OCI-LY7 (cell line): ENCODE results near the gene PKN3. TPM values are rescaled to one million over a fixed set of nuclear protein-coding genes. Genes with fewer than 3 reads are reported as not detected.

Experiments
- BruUV-seq: library from RNA; stranded (reverse); fragments of 400-500 nt; replicated peaks from 2 replicates; lab custom pipeline; 2021; lab: Mats Ljungman, UMichigan
- CTCF ChIA-PET: fragments of 300-600 bp; sonication (Branson Sonifier 250); formaldehyde crosslinking; loops from one replicate; lab custom pipeline; 2022; ENCODE audit warnings: antibody characterized with exemption; ENCODE audit not compliant: unreplicated experiment; lab: Charles Lee
- POLR2A ChIA-PET: fragments of 300-600 bp; sonication (Branson Sonifier 250); formaldehyde crosslinking; loops from one replicate; lab custom pipeline; 2022; ENCODE audit warnings: antibody characterized with exemption; lab: Charles Lee
- DNase-seq: peaks from one replicate; pipeline ENCODE4 v3.0.0-alpha.2; 2015; ENCODE audit warnings: low spot score
- H2AFZ ChIP-seq: fragments of 200-600 bp; sonication (generic), shearing (Covaris generic); 2 replicates; pipeline ENCODE4 v1.6.1; 2014; ENCODE audit warnings: mild to moderate bottlenecking, antibody characterized with exemption, low read length, moderate library complexity
- H3K27ac ChIP-seq: fragments of 200-600 bp; sonication (generic); 2 replicates; pipeline ENCODE4 v1.5.1; 2014; ENCODE audit warnings: mixed run types, low read depth, mild to moderate bottlenecking, moderate library complexity, low read length, inconsistent platforms; ENCODE audit not compliant: poor library complexity, severe bottlenecking
- H3K36me3 ChIP-seq: fragments of 200-600 bp; sonication (generic); 2 replicates; pipeline ENCODE4 v1.6.1; 2014; ENCODE audit warnings: mild to moderate bottlenecking, antibody characterized with exemption, low read length, moderate library complexity, mixed read lengths; ENCODE audit not compliant: insufficient read depth
- H3K4me1 ChIP-seq: fragments of 200-600 bp; sonication (generic); 2 replicates; pipeline ENCODE4 v1.5.1; 2014; ENCODE audit warnings: mild to moderate bottlenecking, low read length; ENCODE audit not compliant: insufficient read depth, poor library complexity, severe bottlenecking
- H3K4me2 ChIP-seq: fragments of 200-600 bp; sonication (generic); 2 replicates; pipeline ENCODE4 v1.6.1; 2014; ENCODE audit warnings: mild to moderate bottlenecking, low read length
- H3K4me3 ChIP-seq: fragments of 200-600 bp; sonication (generic); 2 replicates; pipeline ENCODE4 v1.5.1; 2014; ENCODE audit warnings: mild to moderate bottlenecking, low read depth, low read length; ENCODE audit not compliant: poor library complexity, severe bottlenecking
- H3K79me2 ChIP-seq: fragments of 200-600 bp; sonication (generic); 2 replicates; pipeline ENCODE4 v1.6.1; 2016; ENCODE audit warnings: low read depth, mild to moderate bottlenecking, low read length, moderate library complexity, mixed read lengths; ENCODE audit not compliant: insufficient read depth
- H3K9me2 ChIP-seq: fragments of 200-600 bp; sonication (generic); 2 replicates; pipeline ENCODE4 v1.6.1; 2016; ENCODE audit warnings: mild to moderate bottlenecking, low read length, mixed read lengths; ENCODE audit not compliant: insufficient read depth
- H3K9me3 ChIP-seq: fragments of 200-600 bp; sonication (generic); 2 replicates; pipeline ENCODE4 v1.6.1; 2014; ENCODE audit warnings: mild to moderate bottlenecking, mixed run types, low read length, mixed read lengths
- H4K20me1 ChIP-seq: fragments of 200-600 bp; sonication (generic); 2 replicates; pipeline ENCODE4 v1.6.1; 2014; ENCODE audit warnings: mild to moderate bottlenecking, antibody characterized with exemption, low read length, moderate library complexity, mixed read lengths; ENCODE audit not compliant: insufficient read depth
- EZH2phosphoT487 ChIP-seq: fragments of 200-600 bp; sonication (generic); IDR thresholded peaks from 2 replicates; pipeline ENCODE4 v1.6.1; 2018; ENCODE audit warnings: low read depth, borderline replicate concordance, mild to moderate bottlenecking, mixed run types, antibody characterized with exemption, low read length, moderate library complexity, mixed read lengths
- intact Hi-C: fragments of 100-400 bp; cut with micrococcal nuclease; formaldehyde crosslinking; loops from one replicate; pipeline ENCODE4 v1.10.0; 2022; ENCODE audit not compliant: unreplicated experiment
- total RNA-seq, 2 experiments: library from RNA; depleted of rRNA in 1 of 2; stranded (reverse); fragments of >200 nt in 1 of 2; shearing (Covaris generic) in 1 of 2; gene quantifications; 2 replicates each; pipeline ENCODE4 v1.2.3, GENCODE V29; 2014 to 2022
- TF ChIP-seq, protein P1 (sequence below): fragments of 200-600 bp; sonication (generic); conservative IDR thresholded peaks from 2 replicates; pipeline ENCODE4 v1.5.1; 2014; ENCODE audit warnings: mild to moderate bottlenecking, antibody characterized with exemption, low read length, moderate library complexity, mixed read lengths

The PKN3 gene
- total RNA-seq, 2 experiments from 2014 or later: 1.5 to 3.3 TPM

DNA sequence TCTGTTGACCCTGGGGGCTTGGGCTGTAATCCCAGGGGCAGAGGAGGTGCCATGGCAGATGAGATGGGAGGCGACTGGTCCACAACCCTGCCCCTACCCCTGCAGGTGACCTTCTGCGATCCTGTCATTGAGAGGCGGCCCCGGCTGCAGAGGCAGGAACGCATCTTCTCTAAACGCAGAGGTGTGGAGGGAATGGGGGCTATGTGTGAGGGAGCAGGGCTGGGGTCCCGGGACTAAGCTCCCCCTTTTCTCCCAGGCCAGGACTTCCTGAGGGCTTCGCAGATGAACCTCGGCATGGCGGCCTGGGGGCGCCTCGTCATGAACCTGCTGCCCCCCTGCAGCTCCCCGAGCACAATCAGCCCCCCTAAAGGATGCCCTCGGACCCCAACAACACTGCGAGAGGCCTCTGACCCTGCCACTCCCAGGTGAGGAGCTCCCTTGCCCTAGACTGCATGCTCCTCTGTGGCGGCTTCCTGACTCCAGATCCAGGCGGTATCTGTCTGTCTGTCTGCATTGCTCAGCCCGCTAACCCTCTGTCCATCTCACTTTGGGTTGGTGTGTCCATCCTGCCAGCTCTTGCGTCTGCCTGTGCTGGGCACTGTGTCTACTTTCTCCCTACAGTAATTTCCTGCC is 11.8 kb downstream of the PKN3 start:
- no peak for TF ChIP-seq EZH2phosphoT487
- Histone ChIP-seq H3K9me2 (no peaks in the 10 kb centered on the region), H3K4me2 (no peak overlapping the region), H3K4me1 (no peaks in the 10 kb centered on the region), H2AFZ (no peak overlapping the region), H3K79me2 (no peaks in the 10 kb centered on the region), H3K9me3 (no peaks in the 10 kb centered on the region), H3K4me3 (no peak overlapping the region), H4K20me1 (no peaks in the 10 kb centered on the region), H3K36me3 (no peaks in the 10 kb centered on the region), H3K27ac (no peak overlapping the region)
- POLR2A ChIA-PET: no interaction called here
- BruUV-seq: no TSS peak
- DNase-seq: no peak
- CTCF ChIA-PET: no interaction called here
- intact Hi-C loops: no loop called here

- ChIA-PET CTCF (no interaction called here), POLR2A (interaction anchor here (1.7 kb wide), 1 partner anchor 10 kb away, joined by 8 read pairs; no protein-coding TSS in a partner anchor)
- Histone ChIP-seq H4K20me1 (no peaks in the 10 kb centered on the region), H3K4me1 (no peaks in the 10 kb centered on the region), H3K9me3 (no peaks in the 10 kb centered on the region), H3K36me3 (no peaks in the 10 kb centered on the region), H3K4me3 (no peak overlapping the region), H3K4me2 (no peak overlapping the region), H3K27ac (no peak overlapping the region), H2AFZ (no peak overlapping the region), H3K79me2 (no peaks in the 10 kb centered on the region), H3K9me2 (no peaks in the 10 kb centered on the region)
- BruUV-seq: no TSS peak
- no peak for DNase-seq
- TF ChIP-seq EZH2phosphoT487: no peak
- TF ChIP-seq, protein P1, sequence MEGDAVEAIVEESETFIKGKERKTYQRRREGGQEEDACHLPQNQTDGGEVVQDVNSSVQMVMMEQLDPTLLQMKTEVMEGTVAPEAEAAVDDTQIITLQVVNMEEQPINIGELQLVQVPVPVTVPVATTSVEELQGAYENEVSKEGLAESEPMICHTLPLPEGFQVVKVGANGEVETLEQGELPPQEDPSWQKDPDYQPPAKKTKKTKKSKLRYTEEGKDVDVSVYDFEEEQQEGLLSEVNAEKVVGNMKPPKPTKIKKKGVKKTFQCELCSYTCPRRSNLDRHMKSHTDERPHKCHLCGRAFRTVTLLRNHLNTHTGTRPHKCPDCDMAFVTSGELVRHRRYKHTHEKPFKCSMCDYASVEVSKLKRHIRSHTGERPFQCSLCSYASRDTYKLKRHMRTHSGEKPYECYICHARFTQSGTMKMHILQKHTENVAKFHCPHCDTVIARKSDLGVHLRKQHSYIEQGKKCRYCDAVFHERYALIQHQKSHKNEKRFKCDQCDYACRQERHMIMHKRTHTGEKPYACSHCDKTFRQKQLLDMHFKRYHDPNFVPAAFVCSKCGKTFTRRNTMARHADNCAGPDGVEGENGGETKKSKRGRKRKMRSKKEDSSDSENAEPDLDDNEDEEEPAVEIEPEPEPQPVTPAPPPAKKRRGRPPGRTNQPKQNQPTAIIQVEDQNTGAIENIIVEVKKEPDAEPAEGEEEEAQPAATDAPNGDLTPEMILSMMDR: no peak
- intact Hi-C loops: no loop called here
These were observed 12.5 kb downstream of the PKN3 start for GRCh38 chr9:128714586-128715435.

DNA sequence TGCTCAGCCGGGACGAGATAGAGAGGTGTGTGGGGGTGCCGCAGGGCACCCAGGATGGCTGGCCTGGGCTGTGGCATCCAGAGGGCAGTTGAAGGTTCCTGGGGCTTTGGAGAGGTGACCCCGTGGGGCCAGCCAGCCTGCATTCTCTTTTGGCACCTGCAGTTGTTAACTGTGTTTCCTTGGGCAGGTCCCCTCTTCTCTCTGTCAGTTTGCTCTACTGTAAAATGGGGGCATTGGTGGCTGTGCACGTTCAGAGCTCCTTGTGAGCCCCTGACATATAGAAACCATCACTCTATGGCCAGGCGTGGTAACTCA is 13.1 kb downstream of the PKN3 start:
- intact Hi-C loops: no loop called here
- Histone ChIP-seq H3K4me3 (no peak overlapping the region), H3K27ac (no peak overlapping the region), H2AFZ (no peak overlapping the region), H4K20me1 (no peaks in the 10 kb centered on the region), H3K4me2 (no peak overlapping the region), H3K36me3 (no peaks in the 10 kb centered on the region), H3K9me2 (no peaks in the 10 kb centered on the region), H3K79me2 (no peaks in the 10 kb centered on the region), H3K4me1 (no peaks in the 10 kb centered on the region), H3K9me3 (no peaks in the 10 kb centered on the region)
- CTCF ChIA-PET: no interaction called here
- no peak for DNase-seq
- BruUV-seq: no TSS peak
- TF ChIP-seq EZH2phosphoT487: no peak
- TF ChIP-seq, protein P1: no peak
- POLR2A ChIA-PET: interaction anchor here (1.7 kb wide), 1 partner anchor 10 kb away, joined by 8 read pairs; no protein-coding TSS in a partner anchor
